Astrocyte (in vitro differentiated cells and primary cell): ENCODE data around the gene WIPF3. TPM values are rescaled to one million over a fixed set of nuclear protein-coding genes. Genes with fewer than 3 reads are reported as not detected.

Experiments
- DNase-seq: peaks from one replicate; pipeline ENCODE4 v3.0.0-alpha.2; 2010; ENCODE audit warnings: low read depth
- FAIRE-seq: peaks from 2 replicates; lab custom pipeline; 2011; peaks lifted over from hg19 to GRCh38; lab: Jason Lieb, UNC
- H2AFZ ChIP-seq: 2 replicates; pipeline ENCODE4 v1.6.0; 2012; ENCODE audit warnings: low read depth, low read length, inconsistent platforms
- H3K27ac ChIP-seq: 2 replicates; pipeline ENCODE4 v1.5.1; 2011; ENCODE audit warnings: low read depth, low read length, inconsistent platforms
- H3K27me3 ChIP-seq: 2 replicates; pipeline ENCODE4 v1.6.0; 2011; ENCODE audit warnings: low read length, inconsistent platforms; ENCODE audit not compliant: insufficient read depth
- H3K36me3 ChIP-seq: 2 replicates; pipeline ENCODE4 v1.5.1; 2011; ENCODE audit warnings: low read length, inconsistent platforms; ENCODE audit not compliant: insufficient read depth
- H3K4me1 ChIP-seq: 2 replicates; pipeline ENCODE4 v1.5.1; 2011; ENCODE audit warnings: low read length, inconsistent platforms; ENCODE audit not compliant: insufficient read depth
- H3K4me2 ChIP-seq: 2 replicates; pipeline ENCODE4 v1.6.0; 2012; ENCODE audit warnings: low read length, inconsistent platforms
- H3K4me3 ChIP-seq: 2 replicates; pipeline ENCODE4 v1.5.1; 2011; ENCODE audit warnings: low read depth, mild to moderate bottlenecking, low read length, inconsistent platforms; ENCODE audit not compliant: insufficient read depth
- H3K79me2 ChIP-seq: 2 replicates; pipeline ENCODE4 v1.6.0; 2012; ENCODE audit warnings: mild to moderate bottlenecking, low read length, inconsistent platforms; ENCODE audit not compliant: insufficient read depth
- H3K9ac ChIP-seq: 2 replicates; pipeline ENCODE4 v1.6.0; 2012; ENCODE audit warnings: mild to moderate bottlenecking, low read length, inconsistent platforms
- H3K9me3 ChIP-seq: 2 replicates; pipeline ENCODE4 v1.5.1; 2012; ENCODE audit warnings: low read depth, mild to moderate bottlenecking, low read length, inconsistent platforms; ENCODE audit not compliant: insufficient read depth
- H4K20me1 ChIP-seq: 2 replicates; pipeline ENCODE4 v1.6.0; 2012; ENCODE audit warnings: low read length, inconsistent platforms; ENCODE audit not compliant: insufficient read depth
- H3K27ac Mint-ChIP-seq: one replicate; pipeline ENCODE4 v1.8.0; 2021; ENCODE audit warnings: mild to moderate bottlenecking, mixed read lengths; ENCODE audit not compliant: unreplicated experiment
- H3K27me3 Mint-ChIP-seq: one replicate; pipeline ENCODE4 v1.8.0; 2021; ENCODE audit warnings: low read depth, mixed read lengths; ENCODE audit not compliant: unreplicated experiment
- H3K36me3 Mint-ChIP-seq: one replicate; pipeline ENCODE4 v1.8.0; 2021; ENCODE audit warnings: low read depth, mixed read lengths; ENCODE audit not compliant: unreplicated experiment
- H3K4me1 Mint-ChIP-seq: one replicate; pipeline ENCODE4 v1.8.0; 2021; ENCODE audit warnings: low read depth, mixed read lengths; ENCODE audit not compliant: unreplicated experiment
- H3K4me3 Mint-ChIP-seq: one replicate; pipeline ENCODE4 v1.8.0; 2021; ENCODE audit warnings: mild to moderate bottlenecking, moderate library complexity, mixed read lengths; ENCODE audit not compliant: unreplicated experiment
- H3K9me3 Mint-ChIP-seq: one replicate; pipeline ENCODE4 v1.8.0; 2021; ENCODE audit warnings: mild to moderate bottlenecking, mixed read lengths; ENCODE audit not compliant: unreplicated experiment
- CTCF ChIP-seq: IDR thresholded peaks from 2 replicates; pipeline ENCODE4 v1.5.1; 2011; ENCODE audit warnings: low read depth, mild to moderate bottlenecking, inconsistent platforms, low read length, moderate library complexity; ENCODE audit not compliant: insufficient read depth
- EZH2 ChIP-seq: IDR thresholded peaks from 2 replicates; pipeline ENCODE4 v1.6.1; 2012; ENCODE audit warnings: mild to moderate bottlenecking, low read length, inconsistent platforms; ENCODE audit not compliant: insufficient read depth
- total RNA-seq: library from RNA; stranded (reverse); gene quantifications from 2 replicates; pipeline ENCODE4 v1.2.1, GENCODE V29; 2021

WIPF3 gene
- total RNA-seq, 1 donor from 2014 or later: 1.0 TPM

GRCh38 chr7:29795696-29796580 is 10.4 kb upstream of the WIPF3 start:
- no peaks in the 10 kb centered on the region for H3K79me2 ChIP-seq
- no peak overlapping the region for H3K27ac ChIP-seq
- no peaks in the 10 kb centered on the region for H3K4me1 Mint-ChIP-seq
- no peak overlapping the region for H2AFZ ChIP-seq
- no peak overlapping the region for H3K9ac ChIP-seq
- no peak overlapping the region for H3K4me3 Mint-ChIP-seq
- H3K9me3 Mint-ChIP-seq: peaks cover 3% of the 10 kb centered on the region
- no peak for FAIRE-seq
- H3K27me3 ChIP-seq: peaks cover 14% of the 10 kb centered on the region
- H3K27me3 Mint-ChIP-seq: peaks cover 22% of the 10 kb centered on the region
- no peaks in the 10 kb centered on the region for H3K36me3 ChIP-seq
- TF ChIP-seq EZH2: no peak
- TF ChIP-seq CTCF: no peak
- H3K36me3 Mint-ChIP-seq: no peaks in the 10 kb centered on the region
- no peak for DNase-seq
- H3K9me3 ChIP-seq: no peaks in the 10 kb centered on the region
- no peak overlapping the region for H3K4me2 ChIP-seq
- no peak overlapping the region for H3K4me3 ChIP-seq
- no peaks in the 10 kb centered on the region for H4K20me1 ChIP-seq
- H3K27ac Mint-ChIP-seq: no peak overlapping the region
- no peaks in the 10 kb centered on the region for H3K4me1 ChIP-seq

- no peak for TF ChIP-seq EZH2
- TF ChIP-seq CTCF: no peak
- no peak overlapping the region for H3K4me3 ChIP-seq
- no peaks in the 10 kb centered on the region for H3K4me1 ChIP-seq
- Mint-ChIP-seq H3K27ac (no peak overlapping the region), H3K9me3 (peaks cover 3% of the 10 kb centered on the region), H3K27me3 (peaks cover 31% of the 10 kb centered on the region), H3K4me1 (no peaks in the 10 kb centered on the region), H3K36me3 (no peaks in the 10 kb centered on the region), H3K4me3 (no peak overlapping the region)
- H2AFZ ChIP-seq: no peak overlapping the region
- no peaks in the 10 kb centered on the region for H3K9me3 ChIP-seq
- no peak overlapping the region for H3K9ac ChIP-seq
- FAIRE-seq (no peak), DNase-seq (no peak)
- H4K20me1 ChIP-seq: no peaks in the 10 kb centered on the region
- peaks cover 23% of the 10 kb centered on the region for H3K27me3 ChIP-seq
- no peaks in the 10 kb centered on the region for H3K36me3 ChIP-seq
- H3K27ac ChIP-seq: no peak overlapping the region
- H3K79me2 ChIP-seq: no peaks in the 10 kb centered on the region
- H3K4me2 ChIP-seq: no peak overlapping the region
These were observed 9.0 kb upstream of the WIPF3 start for GRCh38 chr7:29797112-29797944.
